Type B pancreatic cell (in vitro differentiated cells): ENCODE results near the gene SLC5A2. TPM values are rescaled to one million over a fixed set of nuclear protein-coding genes. Genes with fewer than 3 reads are reported as not detected.
A peak's percentile ranks its signal among the peaks of the same experiment; 100 is the strongest.

Experiments used
- DNase-seq: peaks from one replicate; pipeline ENCODE4 v3.0.0; 2021; ENCODE audit warnings: mixed read lengths; ENCODE audit not compliant: unreplicated experiment; ENCODE audit errors: extremely low spot score
- H3K27ac Mint-ChIP-seq: 2 replicates; pipeline ENCODE4 v1.8.0; 2021; ENCODE audit warnings: mild to moderate bottlenecking, mixed read lengths
- H3K27me3 Mint-ChIP-seq: 2 replicates; pipeline ENCODE4 v1.8.0; 2021; ENCODE audit warnings: mixed read lengths
- H3K36me3 Mint-ChIP-seq: 2 replicates; pipeline ENCODE4 v1.8.0; 2021; ENCODE audit warnings: mixed read lengths
- H3K4me1 Mint-ChIP-seq: one replicate; pipeline ENCODE4 v1.8.0; 2021; ENCODE audit warnings: mixed read lengths; ENCODE audit not compliant: unreplicated experiment
- H3K4me3 Mint-ChIP-seq: 2 replicates; pipeline ENCODE4 v1.8.0; 2021; ENCODE audit warnings: mild to moderate bottlenecking, mixed read lengths
- H3K9me3 Mint-ChIP-seq: 2 replicates; pipeline ENCODE4 v1.8.0; 2021; ENCODE audit warnings: mixed read lengths
- total RNA-seq: library from RNA; stranded (reverse); gene quantifications from 2 replicates; pipeline ENCODE4 v1.2.1, GENCODE V29; 2021; ENCODE audit warnings: low replicate concordance
- TF ChIP-seq, protein P1 (sequence below): fragments of 200-600 bp; sonication (generic); conservative IDR thresholded peaks from 2 replicates; pipeline ENCODE4 v1.5.0; 2021; ENCODE audit warnings: antibody characterized with exemption, mild to moderate bottlenecking

Gene SLC5A2
- total RNA-seq, 1 donor from 2014 or later, result 0.41 TPM

DNA sequence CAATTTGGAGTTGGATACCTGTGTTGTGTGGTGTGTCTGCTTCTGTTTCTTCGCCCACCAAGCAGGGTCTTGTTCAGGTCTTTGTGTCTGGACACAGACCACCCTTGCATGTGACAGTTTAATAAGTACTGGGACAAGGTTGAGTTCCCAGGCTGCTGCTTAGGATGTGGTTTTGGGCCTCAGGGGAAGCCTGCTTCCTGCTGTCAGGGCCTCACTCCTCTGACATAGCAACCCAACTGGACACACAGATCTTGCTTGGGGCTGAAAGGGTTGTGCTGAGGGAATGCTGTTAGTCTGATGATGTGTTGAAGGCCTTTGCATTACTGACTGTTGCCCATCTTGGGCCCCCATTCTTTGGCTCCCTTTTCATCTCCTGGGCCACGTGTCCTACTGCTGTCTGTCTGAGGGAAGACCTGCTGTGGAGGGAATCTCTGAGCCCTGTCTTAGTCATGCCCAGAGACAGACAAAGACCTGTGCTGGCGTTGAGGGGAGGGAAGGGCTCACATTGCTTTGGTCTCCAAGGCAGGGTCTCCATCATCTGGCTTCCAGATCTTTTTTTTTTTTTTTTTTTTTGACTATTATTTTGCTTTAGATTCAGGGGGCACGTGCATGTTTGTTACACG is 15.7 kb upstream of the SLC5A2 start:
- no peaks in the 10 kb centered on the region for H3K9me3 Mint-ChIP-seq
- H3K27ac Mint-ChIP-seq, result no peak overlapping the region
- H3K4me3 Mint-ChIP-seq, result no peak overlapping the region

DNA sequence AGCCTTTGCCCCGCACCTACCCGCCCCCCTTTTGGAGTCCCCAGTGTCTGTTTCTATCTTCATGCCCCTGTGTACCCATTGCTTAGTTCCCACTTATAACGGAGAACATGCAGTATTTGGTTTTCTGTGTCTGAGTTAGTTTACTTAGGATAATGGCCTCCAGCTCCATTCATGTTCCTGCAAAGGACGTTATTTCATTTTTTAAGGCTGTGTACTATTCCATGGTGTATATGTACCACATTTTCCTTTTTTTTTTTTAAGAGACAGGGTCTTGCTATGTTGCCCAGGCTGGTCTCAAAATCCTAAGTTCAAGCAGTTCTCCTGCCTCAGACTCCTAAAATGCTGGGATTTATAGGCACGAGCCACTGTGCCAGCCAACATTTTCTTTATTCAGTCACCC is 15.1 kb upstream of the SLC5A2 start:
- Mint-ChIP-seq H3K9me3 (no peaks in the 10 kb centered on the region), H3K36me3 (no peaks in the 10 kb centered on the region), H3K27me3 (peaks cover 12% of the 10 kb centered on the region), H3K27ac (no peak overlapping the region), H3K4me1 (peaks cover 13% of the 10 kb centered on the region), H3K4me3 (no peak overlapping the region)
- no peak for DNase-seq
- TF ChIP-seq, protein P1, sequence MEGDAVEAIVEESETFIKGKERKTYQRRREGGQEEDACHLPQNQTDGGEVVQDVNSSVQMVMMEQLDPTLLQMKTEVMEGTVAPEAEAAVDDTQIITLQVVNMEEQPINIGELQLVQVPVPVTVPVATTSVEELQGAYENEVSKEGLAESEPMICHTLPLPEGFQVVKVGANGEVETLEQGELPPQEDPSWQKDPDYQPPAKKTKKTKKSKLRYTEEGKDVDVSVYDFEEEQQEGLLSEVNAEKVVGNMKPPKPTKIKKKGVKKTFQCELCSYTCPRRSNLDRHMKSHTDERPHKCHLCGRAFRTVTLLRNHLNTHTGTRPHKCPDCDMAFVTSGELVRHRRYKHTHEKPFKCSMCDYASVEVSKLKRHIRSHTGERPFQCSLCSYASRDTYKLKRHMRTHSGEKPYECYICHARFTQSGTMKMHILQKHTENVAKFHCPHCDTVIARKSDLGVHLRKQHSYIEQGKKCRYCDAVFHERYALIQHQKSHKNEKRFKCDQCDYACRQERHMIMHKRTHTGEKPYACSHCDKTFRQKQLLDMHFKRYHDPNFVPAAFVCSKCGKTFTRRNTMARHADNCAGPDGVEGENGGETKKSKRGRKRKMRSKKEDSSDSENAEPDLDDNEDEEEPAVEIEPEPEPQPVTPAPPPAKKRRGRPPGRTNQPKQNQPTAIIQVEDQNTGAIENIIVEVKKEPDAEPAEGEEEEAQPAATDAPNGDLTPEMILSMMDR, result no peak

More for the DNA sequence above, 15.7 kb upstream of the SLC5A2 start:
- Mint-ChIP-seq H3K4me1 (peaks cover 8% of the 10 kb centered on the region), H3K36me3 (no peaks in the 10 kb centered on the region), H3K27me3 (peaks cover 7% of the 10 kb centered on the region)
- DNase-seq, result no peak
- TF ChIP-seq, protein P1, result no peak

DNA sequence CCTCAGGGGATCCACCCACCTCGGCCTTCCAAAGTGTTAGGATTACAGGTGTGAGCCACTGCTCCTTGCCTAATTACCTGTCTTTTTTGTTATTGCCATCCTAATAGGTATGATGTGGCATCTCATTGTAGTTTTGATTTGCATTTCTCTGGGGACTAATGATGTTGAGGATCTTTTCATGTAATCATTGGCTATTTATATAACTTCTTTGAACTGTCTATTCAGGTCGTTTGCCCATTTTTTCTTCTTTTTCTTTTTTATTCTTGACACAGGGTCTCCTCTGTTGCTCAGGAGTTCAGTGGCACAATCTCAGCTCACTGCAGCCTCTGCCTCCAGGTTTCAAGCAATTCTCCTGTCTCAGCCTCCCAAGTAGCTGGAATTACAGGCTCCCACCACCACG is 12.3 kb upstream of the SLC5A2 start:
- H3K4me1 Mint-ChIP-seq, result peaks cover 15% of the 10 kb centered on the region
- TF ChIP-seq, protein P1, result no peak
- no peak overlapping the region for H3K27ac Mint-ChIP-seq
- peaks cover 29% of the 10 kb centered on the region for H3K27me3 Mint-ChIP-seq
- H3K36me3 Mint-ChIP-seq, result peaks cover 5% of the 10 kb centered on the region
- no peak for DNase-seq
- H3K4me3 Mint-ChIP-seq, result no peak overlapping the region
- no peaks in the 10 kb centered on the region for H3K9me3 Mint-ChIP-seq

DNA sequence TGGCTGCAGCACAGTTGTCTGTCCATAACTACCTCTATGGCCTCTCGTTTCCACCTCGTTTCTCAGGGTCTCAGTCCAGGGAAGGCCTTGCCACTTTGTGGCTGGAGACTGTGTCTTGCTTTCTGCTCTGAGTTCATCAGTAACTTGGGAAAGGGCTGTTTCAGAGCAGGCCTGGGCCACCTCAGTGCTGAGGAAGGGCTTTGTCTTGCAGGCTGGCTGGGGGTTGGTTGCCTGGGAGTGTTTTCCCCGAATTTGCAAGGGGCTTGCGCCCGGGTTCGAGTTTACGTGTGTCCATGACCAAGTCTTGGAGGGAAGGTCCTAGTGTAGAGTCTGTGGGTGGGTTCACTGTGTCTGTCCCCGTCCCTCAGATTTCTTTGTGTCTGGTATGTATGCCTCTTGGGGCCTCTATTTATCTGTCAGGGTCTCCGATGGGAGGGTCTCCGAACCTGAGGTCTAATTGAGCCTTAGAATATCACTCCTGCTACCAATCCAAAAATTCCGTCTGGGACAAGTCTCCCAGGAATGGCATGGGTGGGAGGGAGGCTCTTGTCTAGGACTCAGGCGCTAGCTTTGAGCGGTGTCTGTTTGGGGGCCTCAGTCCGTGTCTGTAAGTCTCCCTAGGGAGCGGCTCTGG is 11.6 kb upstream of the SLC5A2 start:
- Mint-ChIP-seq H3K4me1 (peaks cover 15% of the 10 kb centered on the region), H3K4me3 (peak overlapping the region; percentile 81), H3K36me3 (peaks cover 5% of the 10 kb centered on the region), H3K27me3 (peaks cover 37% of the 10 kb centered on the region), H3K27ac (peak overlapping the region; percentile 56), H3K9me3 (no peaks in the 10 kb centered on the region)
- TF ChIP-seq, protein P1, result no peak
- DNase-seq, result no peak

DNA sequence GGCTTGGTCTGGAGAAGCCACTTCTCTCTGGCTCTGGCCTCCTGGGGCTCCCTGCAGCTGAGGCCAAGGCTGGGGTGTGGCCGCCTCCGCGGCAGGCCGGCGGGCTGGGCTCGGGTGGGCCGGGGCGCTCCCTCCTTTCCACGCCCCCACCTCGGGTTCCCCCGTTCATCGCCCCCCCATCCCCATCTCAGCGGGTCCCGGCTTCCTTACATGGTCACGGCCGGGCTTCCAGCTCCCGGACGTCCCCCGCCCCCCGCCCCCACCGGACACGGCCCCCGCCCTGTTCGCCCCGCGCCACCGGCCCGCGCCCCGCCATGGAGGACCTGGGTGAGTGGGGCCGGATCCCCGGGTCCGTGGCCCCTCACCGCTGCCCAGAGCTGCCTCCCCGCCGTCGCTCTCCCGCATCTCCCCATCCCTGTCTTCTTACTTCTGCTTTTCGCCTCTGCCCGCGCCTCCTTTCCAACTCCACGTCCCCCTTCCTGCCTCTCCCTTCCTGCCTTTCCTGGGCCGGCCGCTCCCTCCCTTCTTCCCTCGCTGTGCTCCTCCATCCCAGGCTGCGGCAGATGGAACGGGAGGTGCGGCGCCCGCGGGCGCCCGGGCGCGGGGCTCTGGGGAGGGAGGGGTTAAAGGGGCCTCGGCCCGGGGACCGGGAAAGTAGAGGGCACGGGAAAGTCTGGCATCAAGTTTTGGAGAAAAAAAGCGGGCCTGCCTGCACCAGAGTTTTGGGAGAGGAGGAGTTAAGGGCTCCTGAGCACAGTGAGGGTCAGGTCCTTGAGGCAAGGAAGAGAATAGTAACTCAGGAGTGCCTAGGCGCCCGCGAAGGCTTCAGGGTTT is 10.8 kb upstream of the SLC5A2 start, which contains the start of gene TGFB1I1:
TGFB1I1 (plus strand) TSS at position 278 of the 834 bp plus-strand sequence; CDS start at position 315, 37 bp downstream.
- Mint-ChIP-seq H3K4me3 (peak within 1 kb of the TSS; percentile 87), H3K27ac (peak within 1 kb of the TSS; percentile 56), H3K9me3 (no peaks in the 10 kb centered on the region), H3K27me3 (peaks cover 40% of the 10 kb centered on the region), H3K4me1 (peaks cover 15% of the 10 kb centered on the region), H3K36me3 (peaks cover 5% of the 10 kb centered on the region)
- DNase-seq, result no peak
- TF ChIP-seq, protein P1, result no peak
